Parathyroid adenoma (tissue), 2 donors: Measurements from ENCODE around the gene TRIM32.

Source experiments
- H2AFZ ChIP-seq: fragments of 300-600 bp; sonication (generic); one replicate; pipeline ENCODE4 v1.7.0; 2017; ENCODE audit warnings: antibody characterized with exemption, mild to moderate bottlenecking
- H3K27ac ChIP-seq: fragments of 300-600 bp; sonication (generic); one replicate; pipeline ENCODE4 v1.7.0; 2017
- H3K27me3 ChIP-seq: fragments of 300-600 bp; sonication (generic); one replicate; pipeline ENCODE4 v1.7.0; 2017; ENCODE audit warnings: low read length; ENCODE audit not compliant: control insufficient read depth, insufficient read depth
- H3K36me3 ChIP-seq: fragments of 300-600 bp; sonication (generic); one replicate; pipeline ENCODE4 v1.7.0; 2017; ENCODE audit warnings: low read length; ENCODE audit not compliant: control insufficient read depth, insufficient read depth
- H3K4me1 ChIP-seq: fragments of 300-600 bp; sonication (generic); one replicate; pipeline ENCODE4 v1.7.0; 2017; ENCODE audit warnings: control low read depth
- H3K4me2 ChIP-seq: fragments of 300-600 bp; sonication (generic); one replicate; pipeline ENCODE4 v1.7.0; 2017; ENCODE audit warnings: low read length
- H3K4me3 ChIP-seq: fragments of 300-600 bp; sonication (generic); one replicate; pipeline ENCODE4 v1.7.0; 2017; ENCODE audit warnings: low read depth, low read length
- H3K79me2 ChIP-seq: fragments of 300-600 bp; sonication (generic); one replicate; pipeline ENCODE4 v1.7.0; 2017; ENCODE audit warnings: control low read depth
- H3K9ac ChIP-seq: fragments of 300-600 bp; sonication (generic); one replicate; pipeline ENCODE4 v1.7.0; 2017; ENCODE audit warnings: mild to moderate bottlenecking
- H3K9me3 ChIP-seq: fragments of 300-600 bp; sonication (generic); one replicate; pipeline ENCODE4 v1.7.0; 2017; ENCODE audit warnings: low read length; ENCODE audit not compliant: control insufficient read depth
- TF ChIP-seq, protein P1 (sequence below): fragments of 300-600 bp; sonication (generic); IDR thresholded peaks from one replicate; pipeline ENCODE4 v1.7.0; 2017; ENCODE audit warnings: antibody characterized with exemption, mild to moderate bottlenecking
- donor health status: primary hyperparathyroidism.

Gene TRIM32

DNA sequence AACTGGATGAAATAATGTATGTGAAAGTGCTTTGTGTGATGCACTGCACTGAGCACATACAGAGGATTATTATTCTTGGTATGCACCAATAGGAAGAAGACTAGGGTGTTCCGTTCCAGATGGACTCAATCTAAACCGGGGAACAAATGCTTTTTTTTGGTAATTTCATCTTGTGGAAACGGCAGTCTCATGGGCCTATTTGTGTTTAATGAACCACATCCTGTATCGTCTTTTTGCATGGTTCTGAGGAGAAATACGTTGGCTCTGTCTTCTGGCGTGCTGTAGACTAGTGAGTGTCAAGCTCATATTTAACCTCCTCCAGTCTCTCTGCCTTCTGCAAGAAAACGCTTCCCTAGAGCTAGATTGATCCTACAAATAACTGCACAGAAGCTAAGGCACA is 30.0 kb downstream of the TRIM32 start:
- no peaks in the 10 kb centered on the region for H3K4me1 ChIP-seq
- no peak overlapping the region for H3K4me2 ChIP-seq
- no peak overlapping the region for H3K9ac ChIP-seq
- H2AFZ ChIP-seq = no peak overlapping the region
- H3K79me2 ChIP-seq = no peaks in the 10 kb centered on the region
- H3K27ac ChIP-seq = no peak overlapping the region
- no peaks in the 10 kb centered on the region for H3K9me3 ChIP-seq
- H3K4me3 ChIP-seq = no peak overlapping the region
- TF ChIP-seq, protein P1, sequence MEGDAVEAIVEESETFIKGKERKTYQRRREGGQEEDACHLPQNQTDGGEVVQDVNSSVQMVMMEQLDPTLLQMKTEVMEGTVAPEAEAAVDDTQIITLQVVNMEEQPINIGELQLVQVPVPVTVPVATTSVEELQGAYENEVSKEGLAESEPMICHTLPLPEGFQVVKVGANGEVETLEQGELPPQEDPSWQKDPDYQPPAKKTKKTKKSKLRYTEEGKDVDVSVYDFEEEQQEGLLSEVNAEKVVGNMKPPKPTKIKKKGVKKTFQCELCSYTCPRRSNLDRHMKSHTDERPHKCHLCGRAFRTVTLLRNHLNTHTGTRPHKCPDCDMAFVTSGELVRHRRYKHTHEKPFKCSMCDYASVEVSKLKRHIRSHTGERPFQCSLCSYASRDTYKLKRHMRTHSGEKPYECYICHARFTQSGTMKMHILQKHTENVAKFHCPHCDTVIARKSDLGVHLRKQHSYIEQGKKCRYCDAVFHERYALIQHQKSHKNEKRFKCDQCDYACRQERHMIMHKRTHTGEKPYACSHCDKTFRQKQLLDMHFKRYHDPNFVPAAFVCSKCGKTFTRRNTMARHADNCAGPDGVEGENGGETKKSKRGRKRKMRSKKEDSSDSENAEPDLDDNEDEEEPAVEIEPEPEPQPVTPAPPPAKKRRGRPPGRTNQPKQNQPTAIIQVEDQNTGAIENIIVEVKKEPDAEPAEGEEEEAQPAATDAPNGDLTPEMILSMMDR = no peak
- no peaks in the 10 kb centered on the region for H3K36me3 ChIP-seq
- no peaks in the 10 kb centered on the region for H3K27me3 ChIP-seq

DNA sequence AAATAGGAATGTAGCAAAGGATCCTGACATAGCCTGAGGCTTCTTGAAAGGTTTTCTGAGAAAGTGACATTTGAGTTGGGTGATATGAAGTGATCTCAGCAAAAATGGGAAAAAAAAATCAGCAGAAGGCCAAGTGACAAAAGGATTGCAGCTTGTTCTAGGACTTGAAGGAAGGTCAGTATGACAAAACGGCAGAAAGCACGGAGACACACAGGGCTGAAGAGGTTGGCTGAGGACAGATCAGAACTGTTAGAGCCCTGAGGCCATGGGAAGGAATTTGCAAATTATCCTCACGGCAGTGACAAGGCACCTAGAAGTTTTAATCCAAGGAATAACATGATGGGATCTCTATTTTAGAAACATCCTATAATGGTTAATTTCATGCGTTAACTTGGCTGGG is 31.0 kb downstream of the TRIM32 start:
- H3K27ac ChIP-seq = no peak overlapping the region
- no peak overlapping the region for H3K4me3 ChIP-seq
- no peak overlapping the region for H3K9ac ChIP-seq
- TF ChIP-seq, protein P1 = no peak
- H3K9me3 ChIP-seq = no peaks in the 10 kb centered on the region
- no peaks in the 10 kb centered on the region for H3K36me3 ChIP-seq
- H3K79me2 ChIP-seq = no peaks in the 10 kb centered on the region
- H3K4me1 ChIP-seq = no peaks in the 10 kb centered on the region
- H3K4me2 ChIP-seq = no peak overlapping the region
- no peaks in the 10 kb centered on the region for H3K27me3 ChIP-seq
- H2AFZ ChIP-seq = no peak overlapping the region

DNA sequence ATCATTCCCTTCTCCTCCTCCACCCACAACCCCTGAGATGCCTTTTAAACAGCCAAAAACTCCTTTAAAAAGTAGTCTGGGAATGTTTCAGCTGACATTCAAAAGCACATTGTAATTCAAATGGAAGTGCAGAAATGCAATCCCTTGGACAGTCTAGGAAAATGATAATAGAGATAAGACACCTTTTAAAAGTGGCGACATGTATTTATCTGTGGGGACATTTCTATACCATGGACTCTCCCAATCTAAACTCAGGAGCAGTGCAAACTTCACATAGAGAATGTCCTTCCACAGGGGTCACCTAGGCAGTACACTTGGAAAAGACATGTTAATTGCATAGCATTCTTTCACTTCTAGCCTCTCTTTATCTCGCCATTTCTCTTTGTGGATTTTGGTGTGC is 33.0 kb downstream of the TRIM32 start:
- no peak overlapping the region for H3K4me3 ChIP-seq
- no peak overlapping the region for H3K4me2 ChIP-seq
- no peak overlapping the region for H3K27ac ChIP-seq
- H3K9ac ChIP-seq = no peak overlapping the region
- no peaks in the 10 kb centered on the region for H3K79me2 ChIP-seq
- no peaks in the 10 kb centered on the region for H3K27me3 ChIP-seq
- no peak overlapping the region for H2AFZ ChIP-seq
- TF ChIP-seq, protein P1 = no peak
- no peaks in the 10 kb centered on the region for H3K9me3 ChIP-seq
- H3K36me3 ChIP-seq = no peaks in the 10 kb centered on the region
- no peaks in the 10 kb centered on the region for H3K4me1 ChIP-seq

DNA sequence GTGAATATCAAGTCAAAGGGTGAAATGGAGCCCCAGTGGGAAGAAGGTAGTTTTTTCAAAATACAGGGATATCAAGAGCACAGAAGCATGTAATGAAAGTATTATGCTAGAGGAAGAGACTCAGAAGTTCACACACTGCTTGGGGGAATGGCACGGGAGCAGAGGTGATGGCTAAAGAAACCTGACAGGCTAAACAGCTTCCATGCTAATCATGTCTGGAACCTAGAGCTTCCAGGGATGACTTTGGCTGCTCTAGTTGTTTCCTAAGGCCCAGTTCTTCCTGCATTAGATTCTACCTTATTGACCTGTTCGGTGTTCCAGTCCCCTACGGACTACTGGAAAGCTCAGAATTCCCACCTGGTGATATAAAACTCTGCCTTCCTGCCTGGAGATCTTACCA is 34.3 kb downstream of the TRIM32 start:
- Histone ChIP-seq H3K4me2 (no peak overlapping the region), H3K9ac (no peak overlapping the region), H3K36me3 (no peaks in the 10 kb centered on the region), H3K27me3 (no peaks in the 10 kb centered on the region), H3K4me1 (no peaks in the 10 kb centered on the region), H3K4me3 (no peak overlapping the region), H3K9me3 (no peaks in the 10 kb centered on the region), H2AFZ (no peak overlapping the region), H3K27ac (no peak overlapping the region), H3K79me2 (no peaks in the 10 kb centered on the region)
- TF ChIP-seq, protein P1 = no peak

GRCh38 chr9:116721944-116722343 is 34.8 kb downstream of the TRIM32 start:
- H3K9ac ChIP-seq = no peak overlapping the region
- no peaks in the 10 kb centered on the region for H3K36me3 ChIP-seq
- H3K4me1 ChIP-seq = no peaks in the 10 kb centered on the region
- no peak overlapping the region for H3K27ac ChIP-seq
- no peak overlapping the region for H3K4me3 ChIP-seq
- no peak overlapping the region for H3K4me2 ChIP-seq
- no peak overlapping the region for H2AFZ ChIP-seq
- H3K79me2 ChIP-seq = no peaks in the 10 kb centered on the region
- TF ChIP-seq, protein P1 = no peak
- H3K27me3 ChIP-seq = no peaks in the 10 kb centered on the region
- H3K9me3 ChIP-seq = no peaks in the 10 kb centered on the region
